Stimulated activated CD4-positive, alpha-beta T cell treated with anti-CD3 and anti-CD28 coated beads, Interleukin-12 subunit alpha, Interleukin-12 subunit beta, amount 100 ng/mL, for 4 hours (primary cell): ENCODE measurements around the gene FHIT.
A peak's percentile ranks its signal among the peaks of the same experiment; 100 is the strongest.

ENCODE experiments used
- DNase-seq: peaks from one replicate; pipeline ENCODE4 v3.0.0-alpha.2; 2020

Gene FHIT

GRCh38 chr3:60073228-60073627, 1178.0 kb downstream of the FHIT start:
- no peak for DNase-seq

GRCh38 chr3:60070366-60070765, 1180.9 kb downstream of the FHIT start:
- DNase-seq, result no peak

- no peak for DNase-seq
These were observed 1185.9 kb downstream of the FHIT start for GRCh38 chr3:60065227-60065868.

GRCh38 chr3:60064210-60065178, 1186.8 kb downstream of the FHIT start:
- DNase-seq, result no peak

GRCh38 chr3:60056404-60056803, 1194.8 kb downstream of the FHIT start:
- DNase-seq, result no peak

GRCh38 chr3:60055765-60056164, 1195.5 kb downstream of the FHIT start:
- DNase-seq, result no peak

- peak; percentile 55 for DNase-seq
These were observed 1197.6 kb downstream of the FHIT start for GRCh38 chr3:60053526-60054265.

GRCh38 chr3:60048447-60048848, 1202.8 kb downstream of the FHIT start:
- no peak for DNase-seq

GRCh38 chr3:60047426-60048200, 1203.6 kb downstream of the FHIT start:
- no peak for DNase-seq

- no peak for DNase-seq
These were observed 1205.0 kb downstream of the FHIT start for GRCh38 chr3:60046210-60046609.

- DNase-seq, result no peak
These were observed 1205.6 kb downstream of the FHIT start for GRCh38 chr3:60045686-60046085.

- no peak for DNase-seq
These were observed 1214.4 kb downstream of the FHIT start for GRCh38 chr3:60036803-60037202.

- no peak for DNase-seq
These were observed 1217.3 kb downstream of the FHIT start for GRCh38 chr3:60033901-60034453.

GRCh38 chr3:60030982-60031381, 1220.3 kb downstream of the FHIT start:
- DNase-seq, result no peak

- DNase-seq, result no peak
These were observed 1223.0 kb downstream of the FHIT start for GRCh38 chr3:60028233-60028632.

- no peak for DNase-seq
These were observed 1223.9 kb downstream of the FHIT start for GRCh38 chr3:60027335-60027734.

- DNase-seq, result no peak
These were observed 1225.9 kb downstream of the FHIT start for GRCh38 chr3:60025096-60026050.

- no peak for DNase-seq
These were observed 1226.9 kb downstream of the FHIT start for GRCh38 chr3:60024400-60024799.

- DNase-seq, result no peak
These were observed 1228.1 kb downstream of the FHIT start for GRCh38 chr3:60023189-60023588.

GRCh38 chr3:60017631-60018030, 1233.6 kb downstream of the FHIT start:
- DNase-seq, result peak; percentile 22
